SK-N-MC (cell line): ENCODE results near the gene BPIFB2.

Experiments used
- EZH2 ChIP-seq: fragments of 200-600 bp; sonication (generic); IDR thresholded peaks from one replicate; pipeline ENCODE4 v1.6.1; 2017; ENCODE audit warnings: antibody characterized with exemption
- POLR2AphosphoS5 ChIP-seq: IDR thresholded peaks from 2 replicates; pipeline ENCODE4 v1.6.1; 2012; ENCODE audit warnings: mild to moderate bottlenecking, low read depth, low read length, borderline replicate concordance

DNA sequence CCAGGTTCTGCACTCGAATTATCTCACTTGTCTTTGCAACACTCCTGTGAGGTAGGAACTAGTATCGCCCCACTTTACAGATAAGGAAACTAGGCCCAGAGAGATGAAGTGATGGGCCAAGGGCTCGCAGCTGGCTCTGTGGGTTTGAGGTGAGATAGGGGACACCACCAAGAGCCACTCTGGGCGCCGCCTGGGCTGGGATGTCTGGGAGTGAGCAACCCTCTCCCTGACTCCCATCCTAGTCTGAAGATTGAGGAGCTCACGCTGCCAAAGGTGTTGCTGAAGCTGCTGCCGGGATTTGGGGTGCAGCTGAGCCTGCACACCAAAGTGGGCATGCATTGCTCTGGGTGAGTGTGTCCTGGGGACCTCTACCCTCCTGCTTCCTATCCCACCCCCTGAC lies 51.6 kb downstream of the BPIFB2 start:
- TF ChIP-seq POLR2AphosphoS5 (no peak), EZH2 (no peak)
